Lung (tissue), 12 donors: Measurements from ENCODE around the gene CAMKMT. TPM values are rescaled to one million over a fixed set of nuclear protein-coding genes. Genes with fewer than 3 reads are reported as not detected.

Experiments used
- ATAC-seq: fragments of 200-7000 bp; cut with Tn5 transposase; one replicate; pipeline ENCODE4 v1.9.1; 2020; ENCODE audit warnings: moderate number of reproducible peaks; ENCODE audit not compliant: insufficient read depth, low FRiP score
- DNase-seq, 3 donors: peaks; one replicate each; pipeline ENCODE4 v3.0.0-alpha.2; 2013 to 2017
- H3K27ac ChIP-seq, 2 donors: one replicate each; pipeline ENCODE4 v1.5.1; 2013; ENCODE audit warnings: mild to moderate bottlenecking in 2 of 2, moderate library complexity in 2 of 2, control low read depth in 1 of 2, inconsistent platforms in 1 of 2, low read depth in 1 of 2, low read length in 1 of 2
- H3K27me3 ChIP-seq, 3 donors: one replicate each; pipeline ENCODE4 v1.5.1; 2013; ENCODE audit warnings: low read length in 2 of 3; ENCODE audit not compliant: control insufficient read depth in 3 of 3, insufficient read depth in 3 of 3
- H3K36me3 ChIP-seq, 4 donors: one replicate each; pipeline ENCODE4 v1.5.1; 2013; ENCODE audit warnings: low read length in 4 of 4, mild to moderate bottlenecking in 1 of 4, moderate library complexity in 1 of 4; ENCODE audit not compliant: control insufficient read depth in 4 of 4, insufficient read depth in 4 of 4
- H3K4me1 ChIP-seq, 5 donors: one replicate each; pipeline ENCODE4 v1.5.1; 2013; ENCODE audit warnings: low read length in 5 of 5, mild to moderate bottlenecking in 2 of 5, moderate library complexity in 1 of 5; ENCODE audit not compliant: control insufficient read depth in 5 of 5, insufficient read depth in 5 of 5
- H3K4me3 ChIP-seq: one replicate; pipeline ENCODE4 v1.5.1; 2013; ENCODE audit warnings: mild to moderate bottlenecking, control low read depth, moderate library complexity
- H3K9ac ChIP-seq, 2 donors: one replicate each; pipeline ENCODE4 v1.5.1; 2013; ENCODE audit warnings: low read length in 2 of 2, control low read depth in 1 of 2; ENCODE audit not compliant: insufficient read depth in 1 of 2
- H3K9me3 ChIP-seq, 4 donors: one replicate each; pipeline ENCODE4 v1.5.1; 2013; ENCODE audit warnings: low read length in 3 of 4, mild to moderate bottlenecking in 1 of 4, moderate library complexity in 1 of 4; ENCODE audit not compliant: control insufficient read depth in 4 of 4, insufficient read depth in 3 of 4
- WGBS, 2 donors: extraction: QIAGEN DNeasy Blood & Tissue Kit; methylation state at CpG; one replicate each; pipeline ENCODE4 v1.1.7; 2013; 5-methylcytosine and 5-hydroxymethylcytosine counted together
- polyA plus RNA-seq, 2 donors: library from polyadenylated mRNA; stranded (reverse); fragments of 200-250 nt; gene quantifications; one replicate each; pipeline ENCODE4 v1.2.1, GENCODE V29; 2013
- total RNA-seq, 2 donors: library from RNA; depleted of rRNA in 1 of 2; stranded (reverse); fragments of >200 nt in 1 of 2; gene quantifications; one replicate each; pipeline ENCODE4 v1.2.1, GENCODE V29; 2014 to 2021
- TF ChIP-seq, protein P1 (sequence below): IDR thresholded peaks from 2 replicates; pipeline ENCODE4 v1.5.1; 2012; ENCODE audit warnings: mild to moderate bottlenecking; ENCODE audit errors: control extremely low read depth, extremely low read depth
- donor health status: control.
- donor health status: control.
- donor health status: Bipolar disorder and iron deficiency.
- donor health status: healthy.
- donor health status: DM: yes; HTN: yes; CAD: no.

Gene CAMKMT
- total and polyA plus RNA-seq, 4 donors, result 3.6 to 19.7 (median 8.4) TPM

DNA sequence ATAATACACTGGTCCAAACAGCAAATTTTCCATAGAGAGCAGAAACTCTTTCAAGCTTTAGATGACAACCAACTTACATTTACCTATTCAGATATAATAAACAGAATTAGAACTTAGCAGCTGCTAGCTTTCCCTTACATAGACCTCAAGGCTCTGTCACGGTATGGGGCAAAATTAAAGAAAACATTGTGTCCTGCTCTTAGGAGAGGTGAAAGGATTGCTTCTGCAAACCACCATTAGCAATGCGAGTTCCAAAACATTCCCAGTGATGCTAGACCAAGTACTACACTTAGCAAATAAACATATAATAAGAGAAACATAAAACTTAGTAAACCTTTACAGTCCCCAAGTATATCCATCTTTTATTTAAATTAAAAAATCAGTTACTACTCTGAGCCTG, 183.3 kb downstream of the CAMKMT start:
- no peaks in the 10 kb centered on the region for H3K36me3 ChIP-seq
- TF ChIP-seq, protein P1, sequence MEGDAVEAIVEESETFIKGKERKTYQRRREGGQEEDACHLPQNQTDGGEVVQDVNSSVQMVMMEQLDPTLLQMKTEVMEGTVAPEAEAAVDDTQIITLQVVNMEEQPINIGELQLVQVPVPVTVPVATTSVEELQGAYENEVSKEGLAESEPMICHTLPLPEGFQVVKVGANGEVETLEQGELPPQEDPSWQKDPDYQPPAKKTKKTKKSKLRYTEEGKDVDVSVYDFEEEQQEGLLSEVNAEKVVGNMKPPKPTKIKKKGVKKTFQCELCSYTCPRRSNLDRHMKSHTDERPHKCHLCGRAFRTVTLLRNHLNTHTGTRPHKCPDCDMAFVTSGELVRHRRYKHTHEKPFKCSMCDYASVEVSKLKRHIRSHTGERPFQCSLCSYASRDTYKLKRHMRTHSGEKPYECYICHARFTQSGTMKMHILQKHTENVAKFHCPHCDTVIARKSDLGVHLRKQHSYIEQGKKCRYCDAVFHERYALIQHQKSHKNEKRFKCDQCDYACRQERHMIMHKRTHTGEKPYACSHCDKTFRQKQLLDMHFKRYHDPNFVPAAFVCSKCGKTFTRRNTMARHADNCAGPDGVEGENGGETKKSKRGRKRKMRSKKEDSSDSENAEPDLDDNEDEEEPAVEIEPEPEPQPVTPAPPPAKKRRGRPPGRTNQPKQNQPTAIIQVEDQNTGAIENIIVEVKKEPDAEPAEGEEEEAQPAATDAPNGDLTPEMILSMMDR, result no peak
- H3K27me3 ChIP-seq, result no peaks in the 10 kb centered on the region
- no peaks in the 10 kb centered on the region for H3K9me3 ChIP-seq
- no peak overlapping the region for H3K9ac ChIP-seq
- no peak for DNase-seq
- ATAC-seq, result no peak
- H3K27ac ChIP-seq, result no peak overlapping the region
- H3K4me1 ChIP-seq, result peaks cover 0 to 10% (median 0%) of the 10 kb centered on the region in 5 donors
- no peak overlapping the region for H3K4me3 ChIP-seq
- 94 to 96% methylated on average over 2 of the region's 2 CpGs for WGBS, 2 donors

DNA sequence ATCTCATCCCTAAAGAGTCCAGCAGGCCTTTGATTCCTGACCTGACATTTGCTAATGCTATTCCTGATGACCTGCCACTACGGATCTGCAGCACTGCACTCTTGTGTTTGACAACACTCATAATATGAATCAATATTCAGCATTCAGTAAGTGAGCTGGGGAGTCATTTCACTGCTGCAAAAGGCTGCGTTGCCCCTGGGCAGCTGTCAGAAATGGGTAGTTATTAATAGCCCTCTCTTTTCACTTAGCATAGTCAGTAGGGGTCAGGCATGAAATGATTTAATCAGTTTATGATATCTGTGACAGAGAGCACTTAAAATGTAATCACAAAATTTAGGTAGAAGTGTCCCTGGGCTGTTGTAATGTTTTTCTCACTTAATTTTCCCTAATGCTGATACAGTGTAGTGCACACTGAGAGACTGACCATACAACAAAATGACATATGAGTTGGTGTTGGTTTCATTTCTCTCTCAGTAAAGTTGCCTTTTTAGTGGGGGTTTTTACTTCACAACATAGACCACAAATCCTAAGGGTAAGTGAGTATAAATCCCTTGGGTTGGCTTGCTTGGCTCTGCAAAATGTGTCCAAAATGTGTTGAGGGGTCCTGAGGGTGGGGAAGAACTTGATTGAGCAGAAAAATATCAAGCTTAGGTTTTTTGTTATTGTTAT, 184.8 kb downstream of the CAMKMT start:
- WGBS, 2 donors, result 86 to 89% methylated on average over 2 of the region's 2 CpGs
- ATAC-seq (no peak), DNase-seq (no peak)
- Histone ChIP-seq H3K4me3 (no peak overlapping the region), H3K9ac (no peak overlapping the region), H3K27ac (no peak overlapping the region), H3K4me1 (peaks cover 0 to 10% (median 0%) of the 10 kb centered on the region in 5 donors), H3K9me3 (no peaks in the 10 kb centered on the region), H3K27me3 (no peaks in the 10 kb centered on the region), H3K36me3 (no peaks in the 10 kb centered on the region)
- TF ChIP-seq, protein P1, result no peak

DNA sequence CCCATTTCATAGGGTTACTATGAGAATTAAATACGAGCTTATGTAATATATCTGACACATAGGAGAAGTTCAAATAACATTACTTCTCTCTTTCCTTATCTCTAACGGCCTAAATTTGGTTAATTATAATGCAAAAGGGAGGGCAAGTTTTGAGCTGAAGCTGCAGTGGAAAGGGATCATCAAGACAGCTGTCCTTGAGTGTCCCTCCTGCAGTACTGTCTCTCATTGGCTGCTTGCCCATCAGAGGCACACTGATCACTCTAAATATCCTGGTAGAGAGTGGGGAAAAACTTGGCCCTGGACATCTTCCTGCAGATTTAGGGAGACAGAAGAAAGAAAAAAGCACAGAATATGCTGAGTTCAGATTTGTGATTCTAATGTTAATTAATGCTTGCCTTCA, 186.0 kb downstream of the CAMKMT start:
- WGBS, 2 donors, result 69 to 71% methylated on average over 2 of the region's 2 CpGs
- H3K4me1 ChIP-seq, result peaks cover 0 to 10% (median 0%) of the 10 kb centered on the region in 5 donors
- H3K9ac ChIP-seq, result no peak overlapping the region
- ATAC-seq (no peak), DNase-seq (no peak)
- H3K9me3 ChIP-seq, result no peaks in the 10 kb centered on the region
- no peak overlapping the region for H3K27ac ChIP-seq
- TF ChIP-seq, protein P1, result no peak
- no peak overlapping the region for H3K4me3 ChIP-seq
- H3K27me3 ChIP-seq, result no peaks in the 10 kb centered on the region
- no peaks in the 10 kb centered on the region for H3K36me3 ChIP-seq
